HepG2 (cell line): ENCODE measurements around the gene CCNB1IP1. TPM values are rescaled to one million over a fixed set of nuclear protein-coding genes. Genes with fewer than 3 reads are reported as not detected.

Experiments
- AFF4 ChIP-seq: sonication (generic); formaldehyde crosslinking; IDR thresholded peaks from 2 replicates; pipeline ENCODE4 v1.4.0; 2020; ENCODE audit warnings: missing genetic modification reagents
- FOXK1 ChIP-seq: sonication (generic); formaldehyde crosslinking; IDR thresholded peaks from 2 replicates; pipeline ENCODE4 v1.4.0; 2020; ENCODE audit warnings: low read depth, missing genetic modification reagents, borderline replicate concordance
- HDAC2 ChIP-seq: sonication (generic); formaldehyde crosslinking; IDR thresholded peaks from 2 replicates; pipeline ENCODE4 v1.4.0; 2020; ENCODE audit warnings: missing genetic modification reagents
- HES4 ChIP-seq: sonication (generic); formaldehyde crosslinking; IDR thresholded peaks from 2 replicates; pipeline ENCODE4 v1.9.0; 2021; ENCODE audit warnings: mild to moderate bottlenecking, missing genetic modification reagents, borderline replicate concordance
- HOXA5 ChIP-seq: sonication (generic); formaldehyde crosslinking; IDR thresholded peaks from 2 replicates; pipeline ENCODE4 v1.4.0; 2020; ENCODE audit warnings: missing genetic modification reagents
- ISX ChIP-seq: sonication (generic); formaldehyde crosslinking; conservative IDR thresholded peaks from 2 replicates; pipeline ENCODE4 v1.5.0; 2020; ENCODE audit warnings: missing genetic modification reagents
- MBD4 ChIP-seq: IDR thresholded peaks from 2 replicates; pipeline ENCODE4 v1.6.1; 2012; ENCODE audit warnings: low read length, inconsistent platforms, borderline replicate concordance
- NCOR1 ChIP-seq: fragments of 200-600 bp; sonication (generic); IDR thresholded peaks from 2 replicates; pipeline ENCODE4 v1.7.0; 2017; ENCODE audit warnings: antibody characterized with exemption, low read length, borderline replicate concordance
- ZEB1 ChIP-seq: IDR thresholded peaks from 2 replicates; pipeline ENCODE4 v1.6.1; 2012; ENCODE audit warnings: mild to moderate bottlenecking, low read depth, inconsistent platforms; ENCODE audit not compliant: insufficient replicate concordance
- ZNF138 ChIP-seq: sonication (generic); formaldehyde crosslinking; IDR thresholded peaks from 2 replicates; pipeline ENCODE4 v1.5.0; 2020; ENCODE audit warnings: mild to moderate bottlenecking, low read depth, missing genetic modification reagents
- ZNF350 ChIP-seq: sonication (generic); formaldehyde crosslinking; IDR thresholded peaks from 2 replicates; pipeline ENCODE4 v1.4.0; 2020; ENCODE audit warnings: mild to moderate bottlenecking, low read depth, missing genetic modification reagents, borderline replicate concordance
- ZNF407 ChIP-seq: sonication (generic); formaldehyde crosslinking; IDR thresholded peaks from one replicate; pipeline ENCODE4 v1.5.1; 2020; ENCODE audit warnings: mild to moderate bottlenecking, missing genetic modification reagents; ENCODE audit errors: not compliant biosample characterization
- ZNF547 ChIP-seq: sonication (generic); formaldehyde crosslinking; IDR thresholded peaks from 2 replicates; pipeline ENCODE4 v1.5.1; 2020; ENCODE audit warnings: mild to moderate bottlenecking, missing genetic modification reagents
- ZNF576 ChIP-seq: sonication (generic); formaldehyde crosslinking; IDR thresholded peaks from 2 replicates; pipeline ENCODE4 v1.4.0; 2020; ENCODE audit warnings: mild to moderate bottlenecking, missing genetic modification reagents
- ZSCAN29 ChIP-seq: sonication (generic); formaldehyde crosslinking; conservative IDR thresholded peaks from 2 replicates; pipeline ENCODE4 v1.4.0; 2020; ENCODE audit warnings: mild to moderate bottlenecking, missing genetic modification reagents
- polyA plus RNA-seq, 8 experiments: library from polyadenylated mRNA; depleted of rRNA in 3 of 8; stranded (reverse) in 7 of 8; unstranded in 1 of 8; fragments of >200 nt; fragmentation: Illumina TruSeq in 4 of 8; extraction: Trizol in 4 of 8; gene quantifications; 2 replicates each; pipeline versions ENCODE4 v1.2.1 to v1.2.3, GENCODE V29; 2011 to 2016; ENCODE audit warnings: low read depth in 4 of 8, missing spikeins in 1 of 8, mixed read lengths in 1 of 8; ENCODE audit not compliant: insufficient read depth in 1 of 8
- total RNA-seq, 5 experiments: library from RNA; depleted of rRNA; stranded (reverse); fragments of >200 nt; fragmentation: Illumina TruSeq; extraction: Trizol; gene quantifications; 2 replicates each; pipeline ENCODE4 v1.2.3, GENCODE V29; 2016; ENCODE audit warnings: low read depth in 1 of 5

Gene CCNB1IP1
- total and polyA plus RNA-seq, 2 of the 13 experiments (the other 11 are each of a cell fraction or from before 2014, with no cell fraction given) = 98.3 to 125 TPM

- TF ChIP-seq NCOR1 (0 out of 2 replicates have a peak, but pooled peaks have one; percentile 36), MBD4 (0 out of 2 replicates have a peak, but pooled peaks have one; percentile 23), ZEB1 (peak; percentile 47), ZNF350 (CRISPR knock-in tag) (peak; percentile 66; the same call in 1 of the 2 replicates), ZNF547 (peak; percentile 85; the same call in 1 of the 2 replicates), ZSCAN29 (CRISPR knock-in tag) (no peak), ISX (CRISPR knock-in tag) (0 out of 2 replicates have a peak, but pooled peaks have one; percentile 27), ZNF138 (CRISPR knock-in tag) (no peak), FOXK1 (CRISPR knock-in tag) (peak; percentile 39; the same call in 1 of the 2 replicates), AFF4 (CRISPR knock-in tag) (no peak), ZNF576 (CRISPR knock-in tag) (no peak), HOXA5 (CRISPR knock-in tag) (peak; percentile 25; the same call in 1 of the 2 replicates), ZNF407 (CRISPR knock-in tag) (peak; percentile 75), HES4 (no peak; the same call in 1 of the 2 replicates), HDAC2 (CRISPR knock-in tag) (no peak; the same call in 1 of the 2 replicates)
These were observed at the start of gene CCNB1IP1 (continued) for GRCh38 chr14:20332788-20333493.
